Renal pelvis (tissue), 4 donors: ENCODE measurements around the gene SWSAP1. TPM values are rescaled to one million over a fixed set of nuclear protein-coding genes. Genes with fewer than 3 reads are reported as not detected.
A peak's percentile ranks its signal among the peaks of the same experiment; 100 is the strongest.
"Not testable (repeated sequence)": the region's sequence is repeated elsewhere in the genome, so short reads cannot be mapped to it uniquely, and the experiment has no call there.

Experiments used
- DNase-seq: peaks from one replicate; pipeline ENCODE4 v3.0.0-alpha.2; 2013
- polyA plus RNA-seq, 3 donors: library from polyadenylated mRNA; unstranded; fragments of 120-200 nt; gene quantifications; one replicate each; pipeline ENCODE4 v1.2.1, GENCODE V29; 2013; ENCODE audit not compliant: insufficient read length in 3 of 3

Gene SWSAP1
- polyA plus RNA-seq, 3 donors: 3.8 to 4.1 (median 3.8) TPM

DNA sequence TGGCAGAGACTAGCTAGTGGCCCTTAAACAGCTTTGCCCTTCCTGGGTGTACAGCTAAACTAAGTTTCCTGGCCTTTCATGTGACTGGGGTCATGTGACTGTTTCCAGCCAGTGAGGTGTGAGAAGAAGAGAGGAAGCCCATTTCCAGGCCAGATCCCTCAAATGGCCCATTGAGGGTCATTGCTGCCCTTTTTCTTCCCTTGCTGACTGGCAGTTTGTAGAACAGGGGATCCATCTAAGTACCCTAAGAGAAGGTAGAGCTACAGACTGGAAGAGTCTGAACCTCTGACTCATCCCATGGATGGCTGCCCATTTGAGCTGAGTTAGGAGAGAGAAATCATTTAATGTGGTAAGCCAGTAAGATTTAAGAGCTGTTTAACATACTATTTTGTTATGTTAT lies 2.8 kb downstream of the SWSAP1 start:
- DNase-seq: no peak

DNA sequence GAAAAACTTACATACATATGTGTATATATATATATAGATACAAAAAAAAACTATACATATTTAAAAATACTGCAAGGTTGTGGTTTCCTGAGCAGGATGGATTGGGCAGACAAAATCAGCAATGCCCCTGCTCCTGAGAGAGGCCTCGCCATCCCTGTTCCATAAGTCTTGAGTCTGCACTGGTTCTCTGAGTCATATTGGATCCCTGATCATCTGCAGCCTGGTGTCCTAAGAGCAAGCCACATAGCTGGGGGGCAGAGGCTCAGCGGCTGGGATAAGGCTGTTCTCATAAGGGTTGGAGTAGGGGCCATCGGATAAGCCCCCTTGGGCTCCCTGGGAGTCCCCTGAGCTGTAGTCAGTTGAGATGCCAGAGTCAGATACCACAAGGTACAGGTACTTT lies 3.3 kb downstream of the SWSAP1 start:
- no peak for DNase-seq

DNA sequence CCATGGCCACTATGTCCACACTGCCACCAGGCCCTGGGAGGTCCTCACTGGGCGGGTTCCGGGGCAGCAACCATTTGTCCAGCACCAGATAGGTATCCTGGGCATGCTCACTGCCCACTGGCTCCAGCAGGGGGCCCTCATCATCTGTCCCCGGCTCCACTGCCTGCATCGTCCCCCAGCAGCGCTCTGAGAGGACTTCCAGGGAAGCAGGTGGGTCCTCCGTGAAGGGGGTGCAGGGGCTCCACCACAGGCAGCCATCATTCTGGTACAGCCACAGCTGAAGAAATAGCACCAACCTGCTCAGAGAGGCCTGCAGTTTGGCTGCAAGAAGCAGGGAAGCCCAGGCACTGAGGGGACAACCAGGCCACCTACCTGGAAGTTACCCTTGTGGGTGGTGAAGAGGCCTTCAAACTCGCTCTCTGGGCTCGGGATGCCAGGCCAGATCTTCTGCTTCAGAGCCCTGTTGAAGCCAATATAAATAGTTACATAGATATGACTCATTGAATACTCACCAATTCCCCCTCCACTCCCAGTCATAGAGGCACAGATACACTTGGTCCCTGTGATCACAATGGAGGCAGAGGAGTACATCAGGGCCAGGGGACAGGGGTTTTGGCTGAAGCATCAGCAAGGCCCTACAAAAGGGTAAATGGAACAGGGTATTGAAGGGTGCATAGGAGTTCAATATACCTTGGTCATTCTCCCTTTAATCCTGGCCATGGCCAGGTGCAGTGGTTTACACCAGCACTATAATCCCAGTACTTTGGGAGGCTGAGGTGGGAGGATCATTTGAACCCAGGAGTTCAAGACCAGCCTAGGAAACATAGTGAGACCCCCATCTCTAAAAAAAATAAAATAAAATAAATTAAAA lies 4.1 kb downstream of the SWSAP1 start:
- no peak for DNase-seq

DNA sequence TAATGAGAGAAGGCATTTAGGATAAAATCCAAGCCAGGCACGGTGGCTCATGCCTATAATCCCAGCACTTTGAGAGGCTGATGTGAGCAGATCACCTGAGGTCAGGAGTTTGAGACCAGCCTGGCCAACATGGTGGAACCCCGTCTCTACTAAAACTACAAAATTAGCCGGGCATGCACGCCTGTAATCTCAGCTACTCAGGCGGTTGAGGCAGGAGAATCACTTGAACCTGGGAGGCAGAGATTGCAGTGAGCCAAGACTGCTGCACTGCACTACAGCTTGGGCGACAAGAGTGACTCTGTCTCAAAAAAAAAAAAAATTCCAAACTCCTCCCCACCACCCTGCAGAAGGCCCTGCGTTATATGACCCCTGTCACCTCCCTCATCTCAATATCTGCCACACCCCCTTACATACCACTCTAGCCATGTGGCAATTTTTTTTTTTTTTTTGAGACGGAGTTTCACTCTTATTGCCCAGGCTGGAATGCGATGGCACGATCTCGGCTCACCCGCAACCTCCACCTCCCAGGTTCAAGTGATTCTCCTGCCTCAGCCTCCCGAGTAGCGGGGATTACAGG lies 4.9 kb downstream of the SWSAP1 start:
- not testable (repeated sequence) for DNase-seq

DNA sequence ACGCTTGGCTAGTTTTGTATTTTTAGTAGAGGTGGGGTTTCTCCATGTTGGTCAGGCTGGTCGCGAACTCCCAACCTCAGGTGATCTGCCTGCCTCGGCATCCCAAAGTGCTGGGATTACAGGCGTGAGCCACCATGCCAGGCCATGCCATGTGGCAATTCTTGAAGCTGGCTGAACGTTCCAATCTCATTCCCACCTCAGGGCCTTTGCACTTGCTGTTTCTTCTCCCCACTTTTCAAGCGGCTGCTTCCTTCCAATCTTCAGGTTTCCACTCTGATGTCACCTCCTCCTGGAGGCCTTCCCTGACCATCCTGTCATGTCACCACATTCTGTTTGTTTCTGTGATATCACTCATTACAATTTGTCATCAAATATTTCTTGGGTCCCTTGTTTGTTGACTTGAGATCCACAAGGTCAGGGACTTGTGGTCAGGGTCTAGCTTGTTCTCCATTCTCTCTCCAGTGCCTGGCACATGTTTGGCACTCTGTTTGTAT lies 5.4 kb downstream of the SWSAP1 start:
- no peak for DNase-seq

DNA sequence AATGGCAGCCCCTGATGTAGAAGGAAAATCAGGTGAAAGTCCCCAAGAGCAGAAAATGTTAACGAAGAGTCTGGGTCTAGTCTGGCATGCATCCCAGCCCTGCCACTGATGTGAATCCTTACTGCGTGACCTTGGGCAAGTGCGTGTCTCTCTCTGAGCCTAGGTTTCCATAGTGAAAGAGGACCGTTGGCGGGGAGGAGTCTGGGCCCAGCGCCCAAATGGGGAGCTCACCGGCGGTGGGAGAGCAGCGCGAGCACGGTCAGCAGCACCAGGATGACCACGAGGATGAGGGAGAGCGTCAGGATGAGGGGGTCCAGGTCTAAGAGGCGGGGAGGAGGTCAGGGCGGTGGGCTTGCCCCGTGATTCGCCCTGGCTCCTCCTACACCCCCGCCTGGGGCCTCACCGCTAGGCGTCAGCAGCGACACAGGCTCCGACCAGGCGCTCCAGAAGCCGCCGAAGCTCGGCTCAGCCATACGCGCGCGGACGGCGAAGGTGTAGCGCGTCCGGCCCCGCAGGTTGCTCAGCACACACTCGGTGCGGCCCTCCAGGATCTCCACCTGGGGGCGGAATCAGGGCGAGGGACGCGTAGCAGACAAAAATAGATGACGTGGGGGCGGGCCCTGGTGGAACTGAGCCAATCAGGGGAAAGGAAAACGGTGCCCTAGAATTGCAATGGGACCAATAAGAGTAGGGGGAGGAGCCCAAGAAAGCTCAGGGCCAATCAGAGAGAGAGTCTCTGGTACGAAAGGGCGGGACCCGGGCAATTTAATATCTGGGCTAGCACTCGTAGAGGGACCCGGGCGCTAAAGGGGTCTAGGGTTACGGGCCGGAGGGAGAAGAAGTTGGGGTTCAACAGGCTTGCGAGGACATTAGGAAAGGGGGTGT lies 6.4 kb downstream of the SWSAP1 start:
- DNase-seq: peak; percentile 98

DNA sequence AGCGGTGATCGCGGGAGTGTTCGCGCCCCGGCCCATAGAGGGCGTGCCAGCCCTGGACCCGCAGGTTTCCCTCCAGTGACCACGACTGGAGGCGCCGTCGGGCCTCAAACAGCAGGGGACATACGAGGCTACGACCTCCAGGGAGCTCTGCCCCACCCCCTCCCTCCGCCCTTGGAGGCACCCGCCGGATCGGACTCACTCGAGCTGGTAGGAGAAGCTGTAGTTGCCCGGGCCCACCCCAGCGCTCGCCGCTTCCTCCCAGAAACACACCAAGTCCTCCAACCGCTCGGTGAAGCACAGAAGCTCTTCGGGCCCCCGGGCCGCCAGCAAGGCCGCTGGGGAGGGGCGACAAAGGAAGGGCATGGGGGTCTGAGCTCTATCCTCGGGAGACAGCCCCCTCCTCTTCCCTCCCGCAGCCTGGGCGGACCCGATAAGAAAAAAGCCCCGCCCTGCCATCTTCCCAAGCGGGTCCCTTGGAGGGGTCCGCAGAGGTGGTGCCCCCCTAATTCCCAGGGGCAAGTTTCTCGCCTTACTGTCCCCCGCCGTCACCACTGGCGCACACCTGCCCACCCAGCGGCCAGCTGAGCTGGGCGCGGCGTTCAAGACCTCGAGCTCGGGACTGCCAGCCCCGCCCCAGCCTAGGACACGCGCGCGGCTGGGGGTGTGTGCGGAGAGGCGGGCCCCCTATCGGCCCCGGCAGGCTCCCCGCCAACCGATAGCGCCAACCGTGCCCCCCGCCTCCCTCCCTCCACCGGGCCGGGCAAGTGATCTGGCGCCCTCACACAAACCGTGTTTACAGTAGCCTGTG lies 8.6 kb downstream of the SWSAP1 start:
- no peak for DNase-seq

DNA sequence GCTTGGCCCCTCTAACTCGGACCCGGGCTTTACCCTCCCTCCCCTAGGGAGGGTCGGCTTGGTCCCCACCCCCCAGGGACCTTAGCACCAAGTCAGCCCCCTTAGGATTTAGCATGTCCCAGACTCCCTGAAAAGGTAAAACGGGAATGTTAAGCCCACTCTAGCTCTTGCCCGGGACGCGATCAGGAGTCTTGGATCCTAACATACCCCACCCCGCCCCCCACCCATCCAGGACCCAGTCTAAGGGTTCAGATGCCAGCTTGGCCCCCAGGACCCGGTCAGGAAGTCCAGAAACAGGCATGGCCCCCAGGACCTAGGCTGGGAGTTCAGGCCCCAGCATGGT lies 9.2 kb downstream of the SWSAP1 start:
- DNase-seq: no peak

DNA sequence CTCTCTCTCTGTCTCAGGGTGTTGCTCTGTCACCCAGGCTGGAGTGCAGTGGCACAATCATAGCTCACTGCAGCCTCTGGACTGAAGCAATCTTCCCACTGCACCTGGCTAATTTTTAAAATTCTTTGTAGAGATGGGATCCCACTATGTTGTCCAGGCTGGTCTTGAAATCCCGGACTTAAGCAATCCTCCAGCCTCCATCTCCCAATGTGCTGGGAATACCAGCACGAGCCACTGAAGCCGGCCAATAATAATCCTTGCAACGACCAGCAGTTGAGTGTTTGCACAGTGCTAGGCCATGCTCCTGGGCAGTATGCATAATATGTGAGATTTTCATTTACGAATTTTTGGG lies 10.3 kb downstream of the SWSAP1 start:
- DNase-seq: no peak

DNA sequence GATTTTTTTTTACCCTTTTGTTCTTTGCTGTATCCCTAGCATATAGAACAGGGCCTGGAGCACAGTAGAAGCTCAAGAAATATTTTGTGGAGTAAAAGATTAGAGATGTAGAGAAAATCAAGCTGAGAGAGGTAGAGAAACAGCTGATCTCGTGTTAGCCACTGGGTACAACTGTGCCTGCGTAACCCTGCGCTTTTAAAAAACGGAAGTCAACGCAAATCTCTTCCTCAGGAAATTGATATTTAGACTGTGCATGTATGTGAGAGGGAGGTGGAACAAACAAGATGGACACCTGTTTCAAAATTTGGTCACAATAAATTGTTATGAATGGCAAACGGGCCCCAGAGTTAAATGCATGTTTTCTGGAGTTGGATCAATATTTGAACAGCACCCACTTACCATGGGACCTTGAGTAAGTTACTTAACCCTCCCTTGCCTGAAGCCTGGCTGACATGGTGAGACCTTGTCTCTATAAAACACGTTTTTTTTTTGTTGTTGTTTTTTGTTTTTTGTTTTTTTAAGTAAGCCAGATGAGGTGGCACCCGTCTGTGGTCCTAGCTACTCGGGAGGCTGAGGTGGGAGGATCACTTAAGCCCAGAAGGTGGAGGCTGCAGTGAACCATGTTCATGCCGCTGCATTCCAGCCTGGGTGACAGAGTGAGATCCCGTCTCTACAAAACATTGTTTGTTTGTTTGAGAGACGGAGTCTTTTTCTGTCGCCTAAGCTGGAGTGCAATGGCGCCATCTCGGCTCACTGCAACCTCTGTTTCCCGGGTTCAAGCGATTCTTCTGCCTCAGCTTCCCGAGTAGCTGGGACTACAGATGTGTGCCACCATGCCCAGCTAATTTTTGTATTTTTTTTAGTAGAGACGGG lies 12.9 kb downstream of the SWSAP1 start:
- no peak for DNase-seq

DNA sequence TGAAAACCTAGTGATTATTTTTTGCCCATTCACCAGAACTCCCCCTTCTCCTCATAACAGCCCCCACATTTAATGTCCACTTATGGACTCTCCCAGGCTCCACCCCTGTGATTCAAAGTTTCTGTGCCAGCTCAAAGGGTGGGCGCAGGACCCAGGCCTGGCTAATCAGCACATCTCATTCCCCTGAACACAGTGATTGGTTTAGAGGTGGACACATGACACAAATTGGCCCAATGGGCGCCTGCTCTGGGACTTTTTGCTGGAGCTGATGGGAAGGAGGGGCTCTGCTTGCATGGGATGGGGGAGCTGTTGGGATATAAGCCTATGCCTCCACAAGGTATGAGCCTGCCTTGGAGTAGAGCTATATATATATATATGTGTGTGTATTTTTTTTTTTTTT lies 15.9 kb downstream of the SWSAP1 start:
- no peak for DNase-seq

DNA sequence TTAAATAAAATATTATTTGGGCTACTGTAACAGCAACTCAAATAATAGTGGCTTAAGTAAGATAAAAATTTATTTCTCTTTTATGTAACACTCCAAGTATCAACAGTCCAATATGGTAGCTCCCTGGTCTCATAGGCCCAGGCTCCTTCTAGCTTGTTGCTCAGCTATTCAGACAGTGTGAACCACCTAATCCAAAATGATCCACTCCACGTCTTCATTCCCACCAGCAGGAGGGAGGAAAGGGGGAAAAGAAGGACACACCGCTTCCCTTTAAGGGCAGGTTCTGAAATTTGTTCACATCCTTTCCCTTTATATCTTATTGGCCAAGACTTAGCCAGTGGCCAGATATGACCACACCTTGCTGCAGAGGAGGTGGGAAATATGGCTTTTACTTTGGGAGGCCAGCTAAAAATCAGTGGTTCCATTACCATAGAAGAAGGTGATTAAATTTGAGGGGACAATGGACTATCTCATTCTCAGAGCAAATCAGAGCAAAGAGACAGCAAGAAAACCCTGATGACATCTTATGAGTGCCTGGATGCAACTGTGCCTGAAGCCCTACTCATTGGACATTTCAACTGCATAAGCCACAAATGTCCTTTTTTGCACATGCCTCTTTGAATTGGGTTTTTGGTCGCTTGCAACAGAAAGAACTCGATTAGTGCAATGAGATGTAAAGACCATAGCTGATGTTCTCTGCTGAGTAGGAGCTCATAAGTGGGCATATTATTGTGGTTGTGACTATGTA lies 16.6 kb downstream of the SWSAP1 start:
- DNase-seq: no peak

DNA sequence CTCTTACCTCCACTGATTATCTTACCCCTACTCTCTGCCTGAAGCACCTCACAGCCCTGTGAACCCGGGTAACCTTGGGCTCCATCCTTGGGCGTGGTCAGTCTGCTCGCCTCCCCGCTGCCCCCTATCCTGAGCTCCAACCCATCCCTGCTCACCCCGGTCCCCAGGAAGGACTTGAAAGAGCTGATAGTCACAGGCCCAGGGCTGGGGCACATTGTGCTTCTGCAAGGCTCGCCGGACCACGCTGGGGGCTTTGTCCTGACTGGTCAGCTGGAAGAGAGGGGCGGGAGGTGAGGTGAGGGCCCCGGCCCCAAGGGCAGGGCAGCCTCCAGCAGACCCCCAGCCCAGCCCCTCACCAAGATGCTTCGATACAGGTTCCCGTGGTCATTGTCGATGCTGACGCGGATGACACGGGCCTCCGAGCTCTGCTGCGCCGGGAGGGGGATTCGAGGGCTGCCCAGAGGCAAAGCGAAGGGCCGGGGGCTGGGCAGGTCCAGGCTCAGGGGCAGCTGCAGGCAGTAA lies 22.7 kb downstream of the SWSAP1 start:
- no peak for DNase-seq

DNA sequence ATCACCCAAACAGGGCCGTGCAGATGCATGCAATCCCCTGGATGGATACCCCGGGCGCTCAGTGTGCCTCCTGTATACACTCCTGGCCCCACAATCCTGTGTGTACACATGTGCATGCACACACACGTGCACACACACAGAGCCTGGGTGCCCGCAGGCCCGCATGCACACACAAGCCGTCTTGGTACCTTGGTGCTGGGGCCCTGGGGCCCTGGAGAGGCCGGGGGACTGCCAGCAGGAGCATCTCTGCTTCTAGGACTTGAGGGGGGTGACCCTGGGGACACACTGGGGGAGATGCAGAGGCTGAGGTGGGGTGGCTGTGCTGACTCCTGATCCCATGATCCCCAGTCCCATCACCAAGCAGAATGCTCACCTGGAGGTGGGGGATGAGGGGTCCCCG lies 25.2 kb downstream of the SWSAP1 start:
- no peak for DNase-seq

DNA sequence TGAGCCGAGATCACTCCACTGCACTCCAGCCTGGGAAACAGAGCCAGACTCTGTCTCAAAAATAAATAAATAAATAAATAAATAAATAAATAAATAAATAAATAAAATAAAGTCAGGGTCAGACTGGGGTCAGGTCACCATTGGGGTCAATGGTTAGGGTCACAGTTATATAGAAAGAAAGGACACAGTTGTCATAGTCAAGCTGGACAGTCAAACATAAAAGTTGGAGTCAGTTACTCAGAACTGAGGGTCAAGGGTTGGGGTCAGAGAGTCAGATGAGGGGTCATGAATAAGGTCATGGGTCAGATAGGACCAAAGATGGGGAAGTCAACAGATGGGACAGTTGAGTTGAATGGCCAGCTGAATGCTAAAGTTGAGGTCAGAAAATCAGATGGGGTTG lies 26.3 kb downstream of the SWSAP1 start:
- DNase-seq: no peak

DNA sequence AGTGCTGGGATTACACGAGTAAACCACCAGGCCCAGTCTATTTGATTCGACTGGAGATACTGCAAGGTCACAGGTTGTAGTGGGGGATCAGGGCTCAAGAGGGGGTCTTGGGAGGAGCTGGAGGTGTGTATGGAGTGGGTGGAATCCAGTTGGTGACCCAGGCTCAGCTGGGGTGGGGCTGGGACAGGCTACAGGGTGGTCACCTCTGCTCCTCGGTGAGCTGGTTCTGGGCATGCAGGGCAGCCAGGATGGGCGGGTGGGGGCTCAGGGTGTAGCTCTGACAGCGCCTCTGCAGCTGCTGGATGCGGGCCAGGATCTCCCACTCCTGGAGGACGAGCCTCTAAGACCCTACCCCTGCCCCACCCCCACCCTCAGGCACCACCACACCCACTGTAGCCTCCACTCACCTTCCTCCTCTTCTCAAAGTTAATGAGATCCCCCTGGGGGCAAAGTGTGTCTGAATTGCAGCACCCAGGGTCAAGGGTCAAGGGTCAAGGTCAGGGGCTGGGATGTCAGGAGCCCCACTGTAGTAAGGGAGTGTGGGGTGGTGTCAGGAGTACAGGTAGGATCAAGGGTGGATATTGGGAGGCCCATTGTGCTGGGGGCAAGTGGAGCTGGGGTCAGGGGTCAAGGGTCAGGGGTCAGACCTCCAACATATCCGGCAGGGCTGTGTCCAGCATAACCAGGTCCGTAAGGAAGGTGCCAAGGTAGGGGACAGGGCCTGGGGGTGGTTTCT lies 27.5 kb downstream of the SWSAP1 start:
- no peak for DNase-seq

DNA sequence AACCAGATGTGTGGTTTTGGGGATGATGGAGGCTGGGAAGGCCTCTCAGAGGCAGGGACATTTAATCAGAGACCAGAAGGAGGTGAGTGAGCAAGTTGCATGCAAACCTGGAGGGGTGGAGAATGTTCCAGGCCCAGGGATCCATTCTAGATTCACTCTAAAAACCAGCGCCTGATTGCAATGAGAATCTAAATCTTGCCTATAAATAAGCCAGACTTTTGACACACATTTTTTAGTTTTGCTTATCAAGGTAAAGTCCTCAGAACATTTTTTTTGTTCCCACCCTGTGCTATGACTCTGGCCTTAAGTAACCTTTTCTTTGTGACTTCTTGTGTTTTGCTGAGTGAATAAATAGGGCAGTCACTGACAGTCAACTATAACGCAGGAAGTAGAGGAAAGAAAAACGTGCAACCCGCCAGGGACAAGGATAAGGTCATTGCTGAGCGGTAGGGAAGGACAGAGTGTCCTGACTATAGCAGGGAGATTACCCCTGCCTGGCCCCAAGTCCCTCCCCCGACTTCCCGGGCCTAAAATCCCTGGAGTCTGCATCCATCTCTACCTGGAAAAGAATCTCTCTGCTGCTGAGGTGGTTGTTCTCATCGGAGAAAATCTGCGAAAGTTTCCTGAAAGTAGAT lies 30.2 kb downstream of the SWSAP1 start:
- no peak for DNase-seq

DNA sequence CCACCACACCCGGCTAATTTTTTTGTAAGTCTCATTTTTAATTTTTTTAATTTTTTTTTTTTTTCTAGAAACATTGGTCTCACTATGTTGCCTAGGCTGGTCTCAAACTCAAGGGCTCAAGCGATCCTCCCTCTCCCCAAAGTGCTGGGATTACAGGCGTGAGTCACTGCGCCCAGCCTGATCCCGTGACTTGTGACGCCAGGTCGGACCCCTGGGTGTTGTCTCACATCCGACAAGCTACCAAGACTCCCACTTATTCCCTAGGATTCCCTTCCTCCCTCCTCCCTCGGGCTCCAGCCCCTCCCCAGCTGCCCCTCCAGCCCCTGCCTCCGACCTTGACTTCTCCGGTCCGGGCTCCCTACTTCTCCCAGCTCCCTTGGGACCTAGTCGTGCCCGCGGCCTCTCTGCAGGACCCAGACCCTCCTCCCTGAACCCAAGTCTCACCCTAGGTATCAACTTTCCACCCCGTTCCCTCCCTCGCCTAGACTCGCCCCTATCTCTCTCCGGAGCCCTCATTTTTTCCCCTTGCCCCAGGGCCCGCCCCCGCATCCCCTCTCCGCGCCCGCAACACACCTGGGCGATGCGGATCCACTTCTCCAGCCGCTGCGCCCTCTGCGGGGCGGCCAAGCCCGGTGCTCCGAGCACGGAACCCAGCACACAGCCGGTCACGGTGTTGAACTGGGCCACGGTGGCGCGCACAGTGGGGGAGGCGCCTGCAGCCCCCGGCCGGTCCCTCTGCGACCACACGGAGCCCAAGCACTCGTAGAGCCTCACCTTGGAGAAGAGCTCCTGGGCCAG lies 31.6 kb downstream of the SWSAP1 start:
- DNase-seq: no peak
